H1 (cell line): ENCODE data around the gene MYOM1. TPM values are rescaled to one million over a fixed set of nuclear protein-coding genes. Genes with fewer than 3 reads are reported as not detected.

Experiments
- CTCF ChIA-PET: fragments of 300-600 bp; sonication (Branson Sonifier 250); formaldehyde crosslinking; loops from one replicate; lab custom pipeline; 2021; ENCODE audit not compliant: partially characterized antibody; lab: Charles Lee
- POLR2A ChIA-PET: fragments of 300-600 bp; sonication (Branson Sonifier 250); formaldehyde crosslinking; loops from one replicate; lab custom pipeline; 2021; ENCODE audit warnings: inconsistent platforms; ENCODE audit not compliant: partially characterized antibody; lab: Charles Lee
- DNase-seq, 2 experiments: peaks; one replicate each; pipeline versions ENCODE4 v3.0.0 to v3.0.0-alpha.2; 2010 to 2022; ENCODE audit warnings: low spot score in 2 of 2, low read depth in 1 of 2, mixed read lengths in 1 of 2
- FAIRE-seq: peaks from 2 replicates; lab custom pipeline; 2011; peaks lifted over from hg19 to GRCh38; lab: Jason Lieb, UNC
- H2AFZ ChIP-seq: 2 replicates; pipeline ENCODE4 v1.8.1; 2012; ENCODE audit warnings: low read length, inconsistent platforms
- H2AK5ac ChIP-seq: 2 replicates; pipeline ENCODE4 v1.6.1; 2013; ENCODE audit warnings: low read depth, low read length
- H2BK120ac ChIP-seq: replicated peaks from 2 replicates; pipeline ENCODE3; 2013; ENCODE audit warnings: low read depth, low read length, inconsistent platforms
- H2BK12ac ChIP-seq: 2 replicates; pipeline ENCODE4 v1.6.1; 2013; ENCODE audit warnings: low read depth, low read length
- H2BK15ac ChIP-seq: 2 replicates; pipeline ENCODE4 v1.6.1; 2013; ENCODE audit warnings: low read length
- H2BK20ac ChIP-seq: 2 replicates; pipeline ENCODE4 v1.6.1; 2013; ENCODE audit warnings: low read length
- H2BK5ac ChIP-seq: 2 replicates; pipeline ENCODE4 v1.6.1; 2013; ENCODE audit warnings: low read depth, low read length
- H3K14ac ChIP-seq: 2 replicates; pipeline ENCODE4 v1.6.1; 2013; ENCODE audit warnings: inconsistent platforms; ENCODE audit not compliant: insufficient read length
- H3K18ac ChIP-seq: 2 replicates; pipeline ENCODE4 v1.6.1; 2013; ENCODE audit warnings: low read length; ENCODE audit errors: extremely low read depth
- H3K23ac ChIP-seq: 2 replicates; pipeline ENCODE4 v1.6.1; 2013; ENCODE audit warnings: inconsistent platforms; ENCODE audit not compliant: insufficient read length
- H3K23me2 ChIP-seq: 2 replicates; pipeline ENCODE4 v1.6.1; 2013; ENCODE audit warnings: low read depth, low read length
- H3K27ac ChIP-seq: 2 replicates; pipeline ENCODE4 v1.6.1; 2011; ENCODE audit warnings: low read depth, low read length, inconsistent platforms
- H3K27me3 ChIP-seq, 4 experiments: replicated peaks in 1 of 4; 1 replicate in 1 of 4; 2 replicates in 3 of 4; pipeline versions ENCODE4 v1.6.1 to v1.8.1; 2011 to 2013; ENCODE audit warnings: low read length in 3 of 4, mild to moderate bottlenecking in 3 of 4, inconsistent platforms in 2 of 4, mixed read lengths in 2 of 4, moderate library complexity in 1 of 4; ENCODE audit not compliant: control insufficient read depth in 3 of 4, insufficient read depth in 3 of 4; ENCODE audit errors: extremely low read depth in 1 of 4
- H3K36me3 ChIP-seq, 4 experiments: 2 replicates each; pipeline versions ENCODE4 v1.6.1 to v1.8.1; 2011 to 2013; ENCODE audit warnings: mild to moderate bottlenecking in 4 of 4, low read length in 3 of 4, moderate library complexity in 2 of 4, control low read depth in 1 of 4, inconsistent platforms in 1 of 4; ENCODE audit not compliant: insufficient read depth in 4 of 4, control insufficient read depth in 2 of 4
- H3K4ac ChIP-seq: replicated peaks from 2 replicates; pipeline ENCODE3; 2013; ENCODE audit warnings: low read length, low read depth, mixed read lengths, inconsistent platforms; ENCODE audit not compliant: insufficient read length
- H3K4me1 ChIP-seq, 4 experiments: replicated peaks in 1 of 4; 1 replicate in 1 of 4; 2 replicates in 3 of 4; pipeline versions ENCODE4 v1.6.1 to v1.8.1; 2011 to 2013; ENCODE audit warnings: low read length in 3 of 4, inconsistent platforms in 2 of 4, mixed read lengths in 1 of 4; ENCODE audit not compliant: insufficient read depth in 4 of 4, control insufficient read depth in 3 of 4
- H3K4me2 ChIP-seq, 2 experiments: 2 replicates each; pipeline versions ENCODE4 v1.6.1 to v1.8.1; 2011 to 2013; ENCODE audit warnings: low read depth in 2 of 2, low read length in 2 of 2, control low read depth in 1 of 2, inconsistent platforms in 1 of 2, mild to moderate bottlenecking in 1 of 2; ENCODE audit not compliant: insufficient read depth in 1 of 2
- H3K4me3 ChIP-seq, 4 experiments: fragments of 200-600, 300-600 bp in 1 of 4; sonication (generic), shearing (Covaris generic), sonication (Bioruptor Twin) in 1 of 4; 2 replicates each; pipeline versions ENCODE4 v1.5.1 to v1.8.1; 2011 to 2016; ENCODE audit warnings: low read length in 4 of 4, low read depth in 3 of 4, control low read depth in 2 of 4, inconsistent platforms in 2 of 4, mild to moderate bottlenecking in 2 of 4, mixed read lengths in 1 of 4, moderate library complexity in 1 of 4; ENCODE audit not compliant: insufficient read depth in 2 of 4; ENCODE audit errors: extremely low read depth in 1 of 4
- H3K56ac ChIP-seq: replicated peaks from 2 replicates; pipeline ENCODE3; 2013; ENCODE audit warnings: low read depth, mild to moderate bottlenecking, mixed read lengths, low read length, inconsistent platforms; ENCODE audit not compliant: insufficient read length
- H3K79me1 ChIP-seq: 2 replicates; pipeline ENCODE4 v1.6.1; 2013; ENCODE audit warnings: low read depth, low read length, control low read depth
- H3K79me2 ChIP-seq, 2 experiments: 2 replicates each; pipeline versions ENCODE4 v1.6.1 to v1.8.1; 2012 to 2013; ENCODE audit warnings: low read length in 2 of 2, mild to moderate bottlenecking in 2 of 2, inconsistent platforms in 1 of 2; ENCODE audit not compliant: insufficient read depth in 2 of 2, control insufficient read depth in 1 of 2
- H3K9ac ChIP-seq, 4 experiments: replicated peaks in 1 of 4; 1 replicate in 1 of 4; 2 replicates in 3 of 4; pipeline versions ENCODE4 v1.6.1 to v1.8.1; 2011 to 2013; ENCODE audit warnings: low read depth in 3 of 4, low read length in 3 of 4, control low read depth in 2 of 4, mild to moderate bottlenecking in 2 of 4, moderate library complexity in 2 of 4, inconsistent platforms in 1 of 4; ENCODE audit errors: extremely low read depth in 1 of 4
- H3K9me3 ChIP-seq, 2 experiments: 2 replicates each; pipeline versions ENCODE4 v1.6.1 to v1.8.1; 2012 to 2013; ENCODE audit warnings: mild to moderate bottlenecking in 2 of 2, moderate library complexity in 2 of 2, control low read depth in 1 of 2, inconsistent platforms in 1 of 2, low read depth in 1 of 2, low read length in 1 of 2, mixed read lengths in 1 of 2; ENCODE audit not compliant: insufficient read depth in 2 of 2
- H4K20me1 ChIP-seq, 2 experiments: replicated peaks in 1 of 2; 2 replicates each; pipeline versions ENCODE3 to v1.8.1; 2011 to 2013; ENCODE audit warnings: inconsistent platforms in 2 of 2, low read length in 2 of 2, mild to moderate bottlenecking in 1 of 2; ENCODE audit not compliant: insufficient read depth in 2 of 2, control insufficient read depth in 1 of 2
- H4K5ac ChIP-seq: 2 replicates; pipeline ENCODE4 v1.6.1; 2013; ENCODE audit warnings: low read length, low read depth, mixed read lengths, inconsistent platforms; ENCODE audit not compliant: insufficient read length
- H4K8ac ChIP-seq: 2 replicates; pipeline ENCODE4 v1.8.0; 2013; ENCODE audit warnings: mild to moderate bottlenecking, moderate library complexity, low read length, inconsistent platforms; ENCODE audit not compliant: insufficient read depth; ENCODE audit errors: extremely low read depth
- H4K91ac ChIP-seq: replicated peaks from 2 replicates; pipeline ENCODE3; 2013; ENCODE audit warnings: low read length, mixed read lengths, inconsistent platforms; ENCODE audit not compliant: insufficient read length
- CBX5 ChIP-seq: fragments of 300-800, 300-1000 bp; sonication (generic); IDR thresholded peaks from 2 replicates; pipeline ENCODE4 v1.7.1; 2016; ENCODE audit warnings: antibody characterized with exemption, low read length, low read depth
- GABPA ChIP-seq: IDR thresholded peaks from 2 replicates; pipeline ENCODE4 v1.6.1; 2011; ENCODE audit warnings: mild to moderate bottlenecking, low read length, moderate library complexity, borderline replicate concordance; ENCODE audit not compliant: insufficient read depth
- JUN ChIP-seq: IDR thresholded peaks from 2 replicates; pipeline ENCODE4 v1.6.1; 2011; ENCODE audit warnings: low read depth, mild to moderate bottlenecking, improper control_type of control experiment, low read length
- KDM1A ChIP-seq: fragments of 200-600, 300-600 bp; sonication (generic); IDR thresholded peaks from 2 replicates; pipeline ENCODE4 v1.7.1; 2016; ENCODE audit warnings: mild to moderate bottlenecking, low read length, borderline replicate concordance
- MAFK ChIP-seq: IDR thresholded peaks from 2 replicates; pipeline ENCODE4 v1.6.1; 2012; ENCODE audit warnings: low read depth, mild to moderate bottlenecking, improper control_type of control experiment, low read length
- PHF8 ChIP-seq: fragments of 200-600 bp; sonication (generic); conservative IDR thresholded peaks from 2 replicates; pipeline ENCODE4 v1.7.1; 2012; ENCODE audit warnings: low read depth, mild to moderate bottlenecking, inconsistent platforms, low read length, moderate library complexity
- SP2 ChIP-seq: IDR thresholded peaks from 2 replicates; pipeline ENCODE4 v1.6.1; 2012; ENCODE audit warnings: mild to moderate bottlenecking, low read length, inconsistent platforms
- TAF1 ChIP-seq: IDR thresholded peaks from 2 replicates; pipeline ENCODE4 v1.6.1; 2011; ENCODE audit warnings: mild to moderate bottlenecking, low read depth, low read length
- WGBS, 2 experiments: shearing (Covaris generic) in 1 of 2; methylation state at CpG; one replicate each; pipeline versions ENCODE4 v1.1.6 to v1.1.7; 2013 to 2015; ENCODE audit warnings: low lambda C conversion rate in 2 of 2, mixed read lengths in 2 of 2, inconsistent platforms in 1 of 2, low coverage in 1 of 2, missing lambda C conversion rate in 1 of 2; ENCODE audit not compliant: insufficient replicate concordance in 2 of 2, insufficient coverage in 1 of 2, insufficient read length in 1 of 2; ENCODE audit errors: extremely low coverage in 1 of 2, missing lambda C conversion rate in 1 of 2; 5-methylcytosine and 5-hydroxymethylcytosine counted together
- polyA plus RNA-seq, 7 experiments: library from polyadenylated mRNA; depleted of rRNA in 3 of 7; stranded (reverse) in 5 of 7; unstranded in 2 of 7; fragments of >200 nt in 5 of 7; fragments of 200-250 nt in 2 of 7; gene quantifications; 1 replicate in 5 of 7; 2 replicates in 1 of 7; 4 replicates in 1 of 7; pipeline versions ENCODE4 v1.2.1 to v1.2.3, GENCODE V29; 2011 to 2013; ENCODE audit warnings: missing spikeins in 2 of 7, mixed read lengths in 2 of 7
- total RNA-seq: library from RNA; stranded (reverse); fragmentation: NEBNext Ultra II Directional; extraction: Animal tissue kit (Norgen Biotek cat#: 25700); gene quantifications from 2 replicates; pipeline ENCODE4 v1.2.1, GENCODE V29; 2021

Gene MYOM1
- total and polyA plus RNA-seq, 2 of the 8 experiments (the other 6 are each of a cell fraction or from before 2014, with no cell fraction given), result 0.06 to 0.32 TPM

GRCh38 chr18:3093624-3094337, 126.0 kb downstream of the MYOM1 start:
- Histone ChIP-seq H2AFZ (no peak overlapping the region), H3K79me1 (no peaks in the 10 kb centered on the region), H4K8ac (no peak overlapping the region), H3K23me2 (no peaks in the 10 kb centered on the region), H3K9ac (no peak overlapping the region), H3K4me3 (no peak overlapping the region), H4K91ac (no peak overlapping the region), H2BK12ac (no peak overlapping the region), H3K36me3 (no peaks in the 10 kb centered on the region), H4K20me1 (no peaks in the 10 kb centered on the region), H3K4ac (no peak overlapping the region), H2BK20ac (no peak overlapping the region), H3K14ac (no peak overlapping the region), H3K56ac (no peak overlapping the region), H3K4me2 (no peak overlapping the region), H3K4me1 (peaks cover 0 to 5% (median 1%) of the 10 kb centered on the region in 4 experiments; a peak in 1 of 7 replicates), H2BK15ac (no peak overlapping the region), H3K27me3 (peaks cover 0 to 1% (median 0%) of the 10 kb centered on the region in 4 experiments; a peak in 1 of 7 replicates), H3K23ac (no peak overlapping the region), H3K9me3 (no peaks in the 10 kb centered on the region), H3K79me2 (no peaks in the 10 kb centered on the region), H3K18ac (no peak overlapping the region), H2BK120ac (no peak overlapping the region), H2AK5ac (no peak overlapping the region), H2BK5ac (no peak overlapping the region), H3K27ac (no peak overlapping the region), H4K5ac (no peak overlapping the region)
- CTCF ChIA-PET, result interaction anchor here (0.9 kb wide), 1 partner anchor 12 kb away, joined by 3 read pairs; no protein-coding TSS in a partner anchor
- FAIRE-seq, result no peak
- POLR2A ChIA-PET, result no interaction called here
- DNase-seq, result no peak
- TF ChIP-seq MAFK, result no peak
- no peak for TF ChIP-seq JUN
- no peak for TF ChIP-seq KDM1A
- TF ChIP-seq GABPA, result no peak
- no peak for TF ChIP-seq SP2
- TF ChIP-seq PHF8, result no peak
- no peak for TF ChIP-seq CBX5
- TF ChIP-seq TAF1, result no peak
- 81% methylated on average over 10 of the region's 10 CpGs; no CpG with 5 or more reads in 1 of the 2 experiments for WGBS, 2 experiments
